A673 (cell line): ENCODE results near the gene RHOB. TPM values are rescaled to one million over a fixed set of nuclear protein-coding genes. Genes with fewer than 3 reads are reported as not detected.

Experiments used
- BruUV-seq: library from RNA; stranded (reverse); fragments of 400-500 nt; replicated peaks from 2 replicates; lab custom pipeline; 2021; lab: Mats Ljungman, UMichigan
- CTCF ChIA-PET: fragments of 300-600 bp; sonication (Branson Sonifier 250); formaldehyde crosslinking; loops from one replicate; lab custom pipeline; 2022; ENCODE audit warnings: antibody characterized with exemption; lab: Charles Lee
- POLR2A ChIA-PET: fragments of 300-600 bp; sonication (Branson Sonifier 250); formaldehyde crosslinking; loops from one replicate; lab custom pipeline; 2022; ENCODE audit warnings: antibody characterized with exemption; ENCODE audit not compliant: low non-redundant PET; lab: Charles Lee
- DNase-seq: peaks from one replicate; pipeline ENCODE4 v3.0.0-alpha.2; 2015; ENCODE audit warnings: low spot score
- H3K27ac ChIP-seq: fragments of 200-600 bp; sonication (generic); 2 replicates; pipeline ENCODE4 v1.5.1; 2016; ENCODE audit warnings: mixed run types, low read depth, mild to moderate bottlenecking, mixed read lengths, antibody characterized with exemption, low read length; ENCODE audit not compliant: poor library complexity, severe bottlenecking
- H3K27me3 ChIP-seq: fragments of 200-600 bp; sonication (generic); replicated peaks from 2 replicates; pipeline ENCODE4 v1.6.1; 2017; ENCODE audit warnings: mixed run types, low read depth, mild to moderate bottlenecking, mixed read lengths, antibody characterized with exemption, low read length; ENCODE audit not compliant: insufficient read depth, poor library complexity
- H3K36me3 ChIP-seq: fragments of 200-600 bp; sonication (generic); 2 replicates; pipeline ENCODE4 v1.6.1; 2016; ENCODE audit warnings: mixed run types, mild to moderate bottlenecking, mixed read lengths, antibody characterized with exemption, low read length; ENCODE audit not compliant: insufficient read depth, poor library complexity, severe bottlenecking
- H3K4me1 ChIP-seq: fragments of 200-600 bp; sonication (generic); 2 replicates; pipeline ENCODE4 v1.6.1; 2017; ENCODE audit warnings: mixed run types, mild to moderate bottlenecking, mixed read lengths, antibody characterized with exemption, low read length; ENCODE audit not compliant: insufficient read depth, poor library complexity, severe bottlenecking
- H3K4me3 ChIP-seq: fragments of 200-600 bp; sonication (generic); 2 replicates; pipeline ENCODE4 v1.5.1; 2016; ENCODE audit warnings: low read depth, mixed run types, mild to moderate bottlenecking, mixed read lengths, low read length; ENCODE audit not compliant: poor library complexity, severe bottlenecking
- H3K9me3 ChIP-seq: fragments of 200-600 bp; sonication (generic); 2 replicates; pipeline ENCODE4 v1.6.1; 2016; ENCODE audit warnings: mixed run types, low read depth, mild to moderate bottlenecking, mixed read lengths, antibody characterized with exemption, low read length; ENCODE audit not compliant: poor library complexity, severe bottlenecking
- EZH2 ChIP-seq: fragments of 200-600 bp; sonication (generic); IDR thresholded peaks from 2 replicates; pipeline ENCODE4 v1.6.1; 2017; ENCODE audit warnings: borderline replicate concordance, low read depth, mild to moderate bottlenecking, mixed read lengths, antibody characterized with exemption, low read length; ENCODE audit not compliant: poor library complexity, severe bottlenecking
- intact Hi-C: fragments of 100-400 bp; cut with micrococcal nuclease; formaldehyde crosslinking; loops from one replicate; pipeline ENCODE4 v1.10.0; 2022; ENCODE audit not compliant: unreplicated experiment
- total RNA-seq: library from RNA; stranded (reverse); gene quantifications from 2 replicates; pipeline ENCODE4 v1.2.3, GENCODE V29; 2021
- TF ChIP-seq, protein P1 (sequence below): fragments of 300-800, 200-600 bp; sonication (generic); conservative IDR thresholded peaks from 2 replicates; pipeline ENCODE4 v1.5.1; 2017; ENCODE audit warnings: low read depth, mild to moderate bottlenecking, antibody characterized with exemption, low read length, moderate library complexity, mixed read lengths

Gene RHOB
- total RNA-seq, 1 experiment from 2014 or later: 31.5 TPM

DNA sequence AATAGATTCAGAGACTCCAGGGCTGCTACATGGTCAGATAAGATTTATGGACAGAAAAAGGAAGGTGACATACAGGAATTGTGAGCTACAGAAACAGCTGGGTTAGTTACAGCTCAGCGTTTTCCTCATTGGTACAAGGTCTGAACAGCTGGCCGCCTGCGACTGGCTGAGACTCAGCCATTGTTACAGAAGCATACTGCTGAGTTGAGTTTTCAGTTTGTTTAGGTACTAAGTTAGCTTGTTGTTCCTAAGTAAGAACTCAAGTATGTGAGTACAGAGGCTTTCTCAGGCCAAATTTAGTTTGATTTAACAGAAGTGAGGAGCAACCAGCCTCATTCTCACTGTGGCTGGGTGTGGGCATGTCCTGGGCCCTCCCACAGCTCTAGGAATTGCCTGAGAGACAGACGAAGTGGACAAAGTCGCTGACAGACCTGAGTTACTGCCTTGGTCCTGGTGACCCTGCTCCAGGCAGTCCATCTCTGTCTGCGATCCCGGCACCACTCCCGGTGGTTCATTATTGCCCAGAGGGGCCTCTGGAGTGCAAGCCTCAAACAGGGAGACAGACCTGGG, 27.8 kb upstream of the RHOB start:
- no TSS peak for BruUV-seq
- no peak for TF ChIP-seq EZH2
- TF ChIP-seq, protein P1, sequence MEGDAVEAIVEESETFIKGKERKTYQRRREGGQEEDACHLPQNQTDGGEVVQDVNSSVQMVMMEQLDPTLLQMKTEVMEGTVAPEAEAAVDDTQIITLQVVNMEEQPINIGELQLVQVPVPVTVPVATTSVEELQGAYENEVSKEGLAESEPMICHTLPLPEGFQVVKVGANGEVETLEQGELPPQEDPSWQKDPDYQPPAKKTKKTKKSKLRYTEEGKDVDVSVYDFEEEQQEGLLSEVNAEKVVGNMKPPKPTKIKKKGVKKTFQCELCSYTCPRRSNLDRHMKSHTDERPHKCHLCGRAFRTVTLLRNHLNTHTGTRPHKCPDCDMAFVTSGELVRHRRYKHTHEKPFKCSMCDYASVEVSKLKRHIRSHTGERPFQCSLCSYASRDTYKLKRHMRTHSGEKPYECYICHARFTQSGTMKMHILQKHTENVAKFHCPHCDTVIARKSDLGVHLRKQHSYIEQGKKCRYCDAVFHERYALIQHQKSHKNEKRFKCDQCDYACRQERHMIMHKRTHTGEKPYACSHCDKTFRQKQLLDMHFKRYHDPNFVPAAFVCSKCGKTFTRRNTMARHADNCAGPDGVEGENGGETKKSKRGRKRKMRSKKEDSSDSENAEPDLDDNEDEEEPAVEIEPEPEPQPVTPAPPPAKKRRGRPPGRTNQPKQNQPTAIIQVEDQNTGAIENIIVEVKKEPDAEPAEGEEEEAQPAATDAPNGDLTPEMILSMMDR: no peak
- no peaks in the 10 kb centered on the region for H3K9me3 ChIP-seq
- H3K36me3 ChIP-seq: no peaks in the 10 kb centered on the region
- CTCF ChIA-PET: no interaction called here
- no peak for DNase-seq
- no peaks in the 10 kb centered on the region for H3K4me1 ChIP-seq
- H3K4me3 ChIP-seq: no peak overlapping the region
- no peak overlapping the region for H3K27ac ChIP-seq
- intact Hi-C loops: no loop called here
- POLR2A ChIA-PET: no interaction called here
- H3K27me3 ChIP-seq: no peaks in the 10 kb centered on the region

DNA sequence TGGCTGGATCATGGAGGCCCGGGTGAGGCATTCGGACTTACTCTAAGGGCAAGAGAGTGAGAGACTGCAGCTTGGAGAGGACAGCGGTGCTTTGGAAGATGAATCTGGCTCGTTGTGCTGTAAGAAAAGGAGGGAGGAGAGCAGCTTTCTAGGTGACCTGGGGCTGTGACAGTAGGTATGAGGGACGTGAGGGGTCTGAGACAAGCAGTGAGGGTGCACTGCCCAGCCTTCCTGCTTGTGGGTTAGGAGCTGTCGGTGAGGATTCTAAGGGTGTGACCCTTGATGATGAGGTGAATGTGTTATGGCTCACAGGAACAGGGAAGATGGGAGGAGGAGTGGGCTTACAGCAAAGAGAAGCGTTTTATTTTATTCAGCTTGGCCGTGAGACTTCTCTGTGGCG, 27.1 kb upstream of the RHOB start:
- BruUV-seq: no TSS peak
- Histone ChIP-seq H3K36me3 (no peaks in the 10 kb centered on the region), H3K27me3 (no peaks in the 10 kb centered on the region), H3K4me1 (no peaks in the 10 kb centered on the region), H3K4me3 (no peak overlapping the region), H3K9me3 (no peaks in the 10 kb centered on the region), H3K27ac (no peak overlapping the region)
- TF ChIP-seq EZH2: no peak
- TF ChIP-seq, protein P1: no peak
- CTCF ChIA-PET: no interaction called here
- no peak for DNase-seq
- POLR2A ChIA-PET: no interaction called here
- intact Hi-C loops: no loop called here

GRCh38 chr2:20421336-20421987, 25.4 kb upstream of the RHOB start:
- intact Hi-C loops: no loop called here
- no peaks in the 10 kb centered on the region for H3K27me3 ChIP-seq
- TF ChIP-seq EZH2: no peak
- TF ChIP-seq, protein P1: no peak
- H3K36me3 ChIP-seq: no peaks in the 10 kb centered on the region
- H3K27ac ChIP-seq: no peak overlapping the region
- DNase-seq: no peak
- no peak overlapping the region for H3K4me3 ChIP-seq
- no peaks in the 10 kb centered on the region for H3K4me1 ChIP-seq
- no TSS peak for BruUV-seq
- no peaks in the 10 kb centered on the region for H3K9me3 ChIP-seq
- ChIA-PET POLR2A (no interaction called here), CTCF (no interaction called here)
